A549 treated with DMSO at 1 μM for 4 hours (cell line): ENCODE data around the gene CPA4. TPM values are rescaled to one million over a fixed set of nuclear protein-coding genes. Genes with fewer than 3 reads are reported as not detected.

Experiments used
- total RNA-seq: library from RNA; stranded (reverse); fragments of 200-300 nt; extraction: Qiagen RNA extraction; gene quantifications from 5 replicates; pipeline ENCODE4 v1.2.3, GENCODE V29; 2022; ENCODE audit warnings: low read depth

CPA4 gene, protein sequence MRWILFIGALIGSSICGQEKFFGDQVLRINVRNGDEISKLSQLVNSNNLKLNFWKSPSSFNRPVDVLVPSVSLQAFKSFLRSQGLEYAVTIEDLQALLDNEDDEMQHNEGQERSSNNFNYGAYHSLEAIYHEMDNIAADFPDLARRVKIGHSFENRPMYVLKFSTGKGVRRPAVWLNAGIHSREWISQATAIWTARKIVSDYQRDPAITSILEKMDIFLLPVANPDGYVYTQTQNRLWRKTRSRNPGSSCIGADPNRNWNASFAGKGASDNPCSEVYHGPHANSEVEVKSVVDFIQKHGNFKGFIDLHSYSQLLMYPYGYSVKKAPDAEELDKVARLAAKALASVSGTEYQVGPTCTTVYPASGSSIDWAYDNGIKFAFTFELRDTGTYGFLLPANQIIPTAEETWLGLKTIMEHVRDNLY
- total RNA-seq, result 6.1 to 12.3 TPM (median 8.3 TPM) in 5 replicates

DNA sequence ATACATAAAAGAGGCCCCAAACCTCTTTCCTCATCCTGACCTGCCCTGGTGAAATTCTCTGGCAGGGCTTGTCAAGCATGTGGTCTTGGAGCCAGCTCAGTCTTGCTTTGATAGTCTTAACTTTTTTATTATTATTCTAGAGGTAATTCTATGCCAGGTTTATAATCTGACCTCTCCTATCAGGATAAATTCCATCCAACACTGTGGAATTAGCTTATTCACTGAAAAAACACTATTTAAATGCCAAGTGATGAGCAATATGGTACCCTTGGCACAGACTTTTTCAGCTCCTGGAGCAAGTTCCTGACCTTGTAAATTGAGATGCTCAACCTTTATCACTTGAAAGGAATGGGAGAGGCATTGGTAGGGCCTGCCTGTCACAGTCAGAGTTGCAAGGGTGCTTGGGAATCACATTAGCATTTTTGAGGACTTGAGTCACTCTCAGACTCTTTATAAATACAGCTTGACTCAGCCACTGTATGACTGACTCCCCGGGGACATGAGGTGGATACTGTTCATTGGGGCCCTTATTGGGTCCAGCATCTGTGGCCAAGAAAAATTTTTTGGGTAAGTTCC, at the start of gene CPA4:
TSS of gene CPA4 (plus strand) at position 480 of the 576 bp plus-strand sequence. CDS start at position 500, 20 bp downstream.

DNA sequence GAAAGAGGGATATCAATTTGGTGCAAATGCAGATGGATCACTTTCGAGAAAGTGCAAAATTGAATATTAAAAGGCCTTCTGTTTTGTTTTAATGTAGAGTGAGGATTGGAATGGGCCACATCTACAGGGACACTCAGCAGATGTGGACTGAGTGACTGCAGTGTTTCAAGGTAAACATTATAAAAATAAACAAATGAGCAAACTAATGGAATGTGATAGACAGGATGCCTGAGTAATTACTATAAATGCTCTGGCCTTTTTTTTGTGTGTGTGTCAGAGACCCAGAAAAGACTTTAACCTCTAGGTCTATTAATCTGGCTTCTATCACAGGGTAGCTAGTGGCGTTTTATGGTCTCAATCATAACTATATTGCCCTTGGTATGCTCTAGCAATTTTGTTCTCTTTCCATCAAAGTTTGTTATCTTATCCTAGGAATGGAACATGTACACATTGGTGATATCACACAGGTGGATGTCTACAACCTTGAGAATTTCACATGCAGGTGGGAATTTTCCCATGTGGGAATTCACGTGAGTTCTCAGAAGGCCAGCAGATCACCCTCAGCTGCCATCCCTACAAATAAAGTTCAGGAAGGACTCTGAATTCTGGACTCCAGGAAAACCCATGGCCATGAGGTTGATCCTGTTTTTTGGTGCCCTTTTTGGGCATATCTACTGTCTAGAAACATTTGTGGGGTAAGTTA, 26.6 kb upstream of the CPA4 start, which contains the start of gene CPA2:
TSS of gene CPA2 (plus strand) at position 606 of the 703 bp plus-strand sequence. CDS start at position 625, 19 bp downstream.

DNA sequence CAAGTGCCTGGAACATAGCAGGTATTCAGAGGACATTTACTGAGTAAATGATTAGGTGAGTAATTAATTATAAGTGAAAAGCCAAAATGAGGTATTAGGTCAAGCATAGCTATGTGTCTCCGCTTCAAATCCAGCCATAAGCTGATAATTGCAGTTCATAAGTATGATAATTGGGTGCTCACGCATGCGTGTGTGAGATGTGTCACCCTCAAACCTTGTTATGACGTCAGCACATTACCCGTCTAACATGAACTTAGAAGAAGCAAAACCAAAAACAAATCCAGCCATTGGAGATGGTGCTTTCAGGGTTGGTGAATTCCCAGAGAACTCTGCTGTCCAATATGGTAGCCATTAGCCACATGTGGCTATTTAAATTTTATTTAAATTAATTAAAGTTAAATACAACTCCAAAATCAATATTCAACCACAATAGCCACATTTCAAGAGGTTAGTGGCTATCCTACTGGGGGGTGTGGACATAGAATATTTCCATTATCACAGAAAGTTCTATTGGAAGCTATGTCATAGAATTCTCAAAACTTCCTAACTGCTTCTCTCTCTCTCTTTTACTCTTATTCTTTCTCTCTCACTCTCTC, 51.4 kb downstream of the CPA4 start, which contains the start of gene CPA5:
TSS of gene CPA5 (plus strand) at position 546 of the 596 bp plus-strand sequence. CDS start 1,670 bp downstream, outside the sequence.

Other genes with a start within 250 kb of the CPA4 start
- 26.5 to 29.4 TPM (median 28.1 TPM) in 5 replicates for gene ZC3HC1, start 241.8 kb upstream of the CPA4 start, total RNA-seq
- 12.1 to 18.2 TPM (median 16.1 TPM) in 5 replicates for gene KLHDC10, start 222.6 kb upstream of the CPA4 start, total RNA-seq
- 15.5 to 18.3 TPM (median 18.2 TPM) in 5 replicates for gene TMEM209, start 87.8 kb upstream of the CPA4 start, total RNA-seq
- not detected in 5 replicates for gene SSMEM1, start 85.3 kb upstream of the CPA4 start, total RNA-seq
- 0.11 to 0.44 TPM in 2 of 5 replicates, not detected in the others for gene CPA2, start 26.3 kb upstream of the CPA4 start, total RNA-seq
- not detected in 5 replicates for gene CPA5, start 51.7 kb downstream of the CPA4 start, total RNA-seq
- gene CPA1, start 87.3 kb downstream of the CPA4 start, total RNA-seq, result not detected in 5 replicates
- 11.3 to 17.3 TPM (median 15.5 TPM) in 5 replicates for gene CEP41, start 147.9 kb downstream of the CPA4 start, total RNA-seq
- gene MEST, start 198.9 kb downstream of the CPA4 start, total RNA-seq, result 35.0 to 43.1 TPM (median 40.3 TPM) in 5 replicates